Cardiac ventricle fibroblast (primary cell): ENCODE results near the gene MYF5. TPM values are rescaled to one million over a fixed set of nuclear protein-coding genes. Genes with fewer than 3 reads are reported as not detected.

Experiments used
- total RNA-seq: library from RNA; depleted of rRNA; stranded (reverse); fragments of >200 nt; gene quantifications from 2 replicates; pipeline ENCODE4 v1.2.3, GENCODE V29; 2015

The MYF5 gene
- total RNA-seq, result not detected in 2 replicates

DNA sequence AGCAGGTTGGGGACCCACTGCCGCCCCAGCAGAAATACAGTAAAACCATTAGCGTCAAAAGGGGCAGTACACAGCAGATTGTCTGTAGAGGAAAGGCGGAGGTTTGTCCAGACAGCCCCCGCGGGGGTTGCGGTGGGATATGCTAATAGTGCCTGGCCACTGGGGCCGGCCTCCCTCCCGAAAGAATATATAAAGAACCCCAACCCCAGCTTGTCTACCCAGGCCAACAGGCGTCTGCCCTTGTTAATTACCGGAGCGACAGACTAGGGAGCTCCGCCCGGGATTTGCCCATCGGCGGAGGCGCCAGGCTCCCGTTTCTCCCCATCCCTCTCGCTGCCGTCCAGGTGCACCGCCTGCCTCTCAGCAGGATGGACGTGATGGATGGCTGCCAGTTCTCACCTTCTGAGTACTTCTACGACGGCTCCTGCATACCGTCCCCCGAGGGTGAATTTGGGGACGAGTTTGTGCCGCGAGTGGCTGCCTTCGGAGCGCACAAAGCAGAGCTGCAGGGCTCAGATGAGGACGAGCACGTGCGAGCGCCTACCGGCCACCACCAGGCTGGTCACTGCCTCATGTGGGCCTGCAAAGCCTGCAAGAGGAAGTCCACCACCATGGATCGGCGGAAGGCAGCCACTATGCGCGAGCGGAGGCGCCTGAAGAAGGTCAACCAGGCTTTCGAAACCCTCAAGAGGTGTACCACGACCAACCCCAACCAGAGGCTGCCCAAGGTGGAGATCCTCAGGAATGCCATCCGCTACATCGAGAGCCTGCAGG, at the start of gene MYF5:
TSS of gene MYF5 (plus strand) at position 217 of the 774 bp plus-strand sequence. CDS start at position 369, 152 bp downstream.

DNA sequence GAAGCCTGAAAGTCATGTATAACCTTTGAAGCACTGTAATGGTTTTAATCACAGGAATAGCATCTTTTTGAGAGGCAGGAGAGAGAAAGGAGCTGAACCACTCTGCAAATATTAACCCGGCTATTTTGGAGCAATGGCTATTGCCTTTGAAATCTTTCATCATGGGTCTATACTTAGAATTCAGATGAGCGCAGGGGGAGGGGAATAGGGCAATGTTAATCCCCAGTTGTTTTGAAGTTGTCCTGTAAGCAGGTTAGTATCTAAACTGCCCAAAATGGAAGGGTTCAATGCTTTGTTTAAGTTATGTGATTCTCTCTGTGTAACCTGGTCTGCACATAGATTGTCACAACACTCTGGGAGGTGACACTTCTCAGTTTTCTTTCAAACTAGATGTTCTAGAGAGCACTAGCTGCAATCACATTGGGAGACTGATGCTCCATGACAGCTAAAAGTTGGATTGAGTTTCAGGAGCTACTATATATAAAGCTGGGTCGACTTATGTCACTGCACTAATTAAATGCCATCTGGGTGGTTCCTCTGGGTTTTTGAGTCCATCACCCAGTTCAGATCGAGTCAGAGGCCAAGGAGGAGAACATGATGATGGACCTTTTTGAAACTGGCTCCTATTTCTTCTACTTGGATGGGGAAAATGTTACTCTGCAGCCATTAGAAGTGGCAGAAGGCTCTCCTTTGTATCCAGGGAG, 9.4 kb upstream of the MYF5 start, which contains the start of gene MYF6:
TSS of gene MYF6 (plus strand) at position 509 of the 704 bp plus-strand sequence. CDS start at position 595, 86 bp downstream.

Other genes with a start within 250 kb of the MYF5 start
- gene MYF6, start 9.3 kb upstream of the MYF5 start, total RNA-seq, result not detected in 2 replicates
- gene LIN7A, start 221.0 kb downstream of the MYF5 start, total RNA-seq, result 7.1 and 14.1 TPM in 2 replicates